Keratinocyte (primary cell): ENCODE results near the gene PLCG2. TPM values are rescaled to one million over a fixed set of nuclear protein-coding genes. Genes with fewer than 3 reads are reported as not detected.

Experiments used
- DNase-seq: peaks from one replicate; pipeline ENCODE4 v3.0.0-alpha.2; 2011; ENCODE audit warnings: low read depth, missing footprints, low spot score
- FAIRE-seq: peaks from 2 replicates; lab custom pipeline; 2011; peaks lifted over from hg19 to GRCh38; lab: Jason Lieb, UNC
- H2AFZ ChIP-seq: 2 replicates; pipeline ENCODE4 v1.6.0; 2012; ENCODE audit warnings: low read length, control low read depth, inconsistent platforms; ENCODE audit not compliant: control insufficient read depth
- H3K27ac ChIP-seq: 2 replicates; pipeline ENCODE4 v1.5.1; 2011; ENCODE audit warnings: low read length; ENCODE audit not compliant: control insufficient read depth, insufficient read depth
- H3K27me3 ChIP-seq: 3 replicates; pipeline ENCODE4 v1.6.0; 2011; ENCODE audit warnings: low read length; ENCODE audit not compliant: control insufficient read depth, insufficient read depth; ENCODE audit errors: extremely low read depth
- H3K36me3 ChIP-seq, 2 experiments: 2 replicates in 1 of 2; 3 replicates in 1 of 2; pipeline ENCODE4 v1.5.1; 2011; ENCODE audit warnings: low read length in 2 of 2, mild to moderate bottlenecking in 1 of 2; ENCODE audit not compliant: control insufficient read depth in 2 of 2, insufficient read depth in 2 of 2; ENCODE audit errors: extremely low read depth in 1 of 2
- H3K4me1 ChIP-seq: 3 replicates; pipeline ENCODE4 v1.5.1; 2011; ENCODE audit warnings: low read length; ENCODE audit not compliant: control insufficient read depth, insufficient read depth; ENCODE audit errors: extremely low read depth
- H3K4me2 ChIP-seq: 3 replicates; pipeline ENCODE4 v1.6.0; 2011; ENCODE audit warnings: low read depth, low read length; ENCODE audit not compliant: control insufficient read depth, insufficient read depth; ENCODE audit errors: extremely low read depth
- H3K4me3 ChIP-seq, 3 experiments: fragments of 200-600 bp in 1 of 3; sonication (generic) in 1 of 3; 2 replicates in 2 of 3; 3 replicates in 1 of 3; pipeline ENCODE4 v1.5.1; 2011 to 2016; ENCODE audit warnings: low read length in 3 of 3, mild to moderate bottlenecking in 3 of 3, control low read depth in 2 of 3, inconsistent platforms in 1 of 3, low read depth in 1 of 3, mixed read lengths in 1 of 3, mixed run types in 1 of 3, moderate library complexity in 1 of 3; ENCODE audit not compliant: control insufficient read depth in 2 of 3, insufficient read depth in 2 of 3; ENCODE audit errors: extremely low read depth in 1 of 3
- H3K79me2 ChIP-seq: 2 replicates; pipeline ENCODE4 v1.6.0; 2012; ENCODE audit warnings: low read length; ENCODE audit not compliant: control insufficient read depth, insufficient read depth
- H3K9ac ChIP-seq: 3 replicates; pipeline ENCODE4 v1.6.0; 2011; ENCODE audit warnings: low read length; ENCODE audit not compliant: control insufficient read depth, insufficient read depth; ENCODE audit errors: extremely low read depth
- H3K9me1 ChIP-seq: 3 replicates; pipeline ENCODE4 v1.6.0; 2011; ENCODE audit warnings: low read length; ENCODE audit not compliant: control insufficient read depth, insufficient read depth; ENCODE audit errors: extremely low read depth
- H3K9me3 ChIP-seq: 2 replicates; pipeline ENCODE4 v1.5.1; 2012; ENCODE audit warnings: low read depth, low read length; ENCODE audit not compliant: control insufficient read depth
- H4K20me1 ChIP-seq: 3 replicates; pipeline ENCODE4 v1.6.0; 2011; ENCODE audit warnings: low read length; ENCODE audit not compliant: control insufficient read depth, insufficient read depth; ENCODE audit errors: extremely low read depth
- CTCF ChIP-seq, 3 experiments: IDR thresholded peaks in 1 of 3; conservative IDR thresholded peaks in 1 of 3; optimal IDR thresholded peaks in 1 of 3; 2 replicates in 2 of 3; 3 replicates in 1 of 3; pipeline versions ENCODE3 to v1.5.1; 2011; ENCODE audit warnings: low read length in 3 of 3, mild to moderate bottlenecking in 3 of 3, moderate library complexity in 2 of 3, control low read depth in 1 of 3, inconsistent platforms in 1 of 3; ENCODE audit not compliant: insufficient read depth in 2 of 3; ENCODE audit errors: extremely low read depth in 1 of 3
- EZH2 ChIP-seq: IDR thresholded peaks from one replicate; pipeline ENCODE4 v1.6.1; 2012; ENCODE audit warnings: inconsistent platforms, mild to moderate bottlenecking, low read length, moderate library complexity
- dilution Hi-C: fragments of 300-500 bp; cut with MboI; formaldehyde crosslinking; loops from one replicate; pipeline ENCODE4 v1.7.0; 2020; ENCODE audit warnings: low sequenced_read_pairs; ENCODE audit not compliant: extremely low pct_ligation_motif_present
- polyA plus RNA-seq, 5 experiments: library from polyadenylated mRNA; depleted of rRNA in 3 of 5; stranded (reverse) in 3 of 5; stranded (forward) in 1 of 5; unstranded in 1 of 5; fragments of >200 nt; gene quantifications; 1 replicate in 1 of 5; 2 replicates in 3 of 5; 3 replicates in 1 of 5; pipeline versions ENCODE4 v1.2.1 to v1.2.3, GENCODE V29; 2011 to 2012; ENCODE audit warnings: missing spikeins in 2 of 5, low read depth in 1 of 5, low replicate concordance in 1 of 5

The PLCG2 gene
- polyA plus RNA-seq, 1 donor (not counting 4 experiments of a cell fraction or from before 2014, with no cell fraction given), result 3.5 TPM

- Histone ChIP-seq H3K27me3 (no peaks in the 10 kb centered on the region), H3K9me3 (no peaks in the 10 kb centered on the region), H3K4me3 (no peak overlapping the region), H3K4me2 (no peak overlapping the region), H3K9ac (no peak overlapping the region), H3K4me1 (no peaks in the 10 kb centered on the region), H3K27ac (no peak overlapping the region), H3K36me3 (no peaks in the 10 kb centered on the region), H3K79me2 (no peaks in the 10 kb centered on the region), H4K20me1 (no peaks in the 10 kb centered on the region), H3K9me1 (no peaks in the 10 kb centered on the region), H2AFZ (no peak overlapping the region)
- FAIRE-seq, result no peak
- no peak for DNase-seq
- dilution Hi-C loops, result no loop called here
- TF ChIP-seq CTCF (optimal IDR thresholded peaks at IDR 0.05 in 1 of 3, IDR thresholded peaks at IDR 0.05 in 1 of 3, conservative IDR thresholded peaks at IDR 0.05 in 1 of 3; ENCODE audit: extremely low read depth in 1 of 3, insufficient read depth in 2 of 3, low read length in 3 of 3), result no peak
- no peak for TF ChIP-seq EZH2
Observed at GRCh38 chr16:81863630-81864352, 84.7 kb downstream of the PLCG2 start.

- no peak overlapping the region for H3K9ac ChIP-seq
- H3K4me3 ChIP-seq, result no peak overlapping the region
- no peaks in the 10 kb centered on the region for H4K20me1 ChIP-seq
- DNase-seq (no peak), FAIRE-seq (no peak)
- no peaks in the 10 kb centered on the region for H3K79me2 ChIP-seq
- H3K4me2 ChIP-seq, result no peak overlapping the region
- no peaks in the 10 kb centered on the region for H3K9me1 ChIP-seq
- no peaks in the 10 kb centered on the region for H3K9me3 ChIP-seq
- no peak overlapping the region for H2AFZ ChIP-seq
- H3K27ac ChIP-seq, result no peak overlapping the region
- no peaks in the 10 kb centered on the region for H3K36me3 ChIP-seq
- no peaks in the 10 kb centered on the region for H3K4me1 ChIP-seq
- dilution Hi-C loops, result no loop called here
- no peaks in the 10 kb centered on the region for H3K27me3 ChIP-seq
- TF ChIP-seq EZH2, result no peak
- TF ChIP-seq CTCF (optimal IDR thresholded peaks at IDR 0.05 in 1 of 3, IDR thresholded peaks at IDR 0.05 in 1 of 3, conservative IDR thresholded peaks at IDR 0.05 in 1 of 3; ENCODE audit: extremely low read depth in 1 of 3, insufficient read depth in 2 of 3, low read length in 3 of 3), result no peak
Observed at GRCh38 chr16:81864646-81865382, 85.7 kb downstream of the PLCG2 start.
